Measurements from ENCODE around the gene FASLG. TPM values are rescaled to one million over a fixed set of nuclear protein-coding genes. Genes with fewer than 3 reads are reported as not detected.
A peak's percentile ranks its signal among the peaks of the same experiment; 100 is the strongest.

The FASLG gene
- total and polyA plus RNA-seq, 2 experiments from 2014 or later: not detected

DNA sequence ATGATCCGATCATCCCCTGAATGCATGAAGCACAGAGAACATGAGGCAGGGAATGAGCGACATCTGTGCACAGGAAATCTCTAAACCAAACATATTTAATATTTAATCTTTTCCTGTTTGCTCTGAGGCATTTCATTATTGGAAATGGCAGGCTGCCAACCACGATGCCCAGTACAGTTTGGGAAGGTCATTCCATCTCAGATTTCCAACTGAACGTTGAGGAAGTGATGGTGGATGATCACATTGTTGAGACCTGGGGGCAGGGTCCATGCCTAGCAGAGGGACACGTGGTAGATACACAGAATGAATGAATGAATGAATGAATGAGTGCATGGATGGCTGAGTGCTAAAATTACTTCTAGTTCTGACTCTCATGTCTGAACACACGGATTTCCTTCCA is 15.9 kb upstream of the FASLG start:
- Histone ChIP-seq H3K27ac (no peak overlapping the region), H3K27me3 (no peaks in the 10 kb centered on the region), H3K36me3 (no peaks in the 10 kb centered on the region), H3K4me1 (ENCODE audit: low read depth) (peaks cover 7% of the 10 kb centered on the region), H3K4me3 (no peak overlapping the region), H3K9me3 (ENCODE audit: low read depth) (no peaks in the 10 kb centered on the region)
- TF ChIP-seq, protein P1, sequence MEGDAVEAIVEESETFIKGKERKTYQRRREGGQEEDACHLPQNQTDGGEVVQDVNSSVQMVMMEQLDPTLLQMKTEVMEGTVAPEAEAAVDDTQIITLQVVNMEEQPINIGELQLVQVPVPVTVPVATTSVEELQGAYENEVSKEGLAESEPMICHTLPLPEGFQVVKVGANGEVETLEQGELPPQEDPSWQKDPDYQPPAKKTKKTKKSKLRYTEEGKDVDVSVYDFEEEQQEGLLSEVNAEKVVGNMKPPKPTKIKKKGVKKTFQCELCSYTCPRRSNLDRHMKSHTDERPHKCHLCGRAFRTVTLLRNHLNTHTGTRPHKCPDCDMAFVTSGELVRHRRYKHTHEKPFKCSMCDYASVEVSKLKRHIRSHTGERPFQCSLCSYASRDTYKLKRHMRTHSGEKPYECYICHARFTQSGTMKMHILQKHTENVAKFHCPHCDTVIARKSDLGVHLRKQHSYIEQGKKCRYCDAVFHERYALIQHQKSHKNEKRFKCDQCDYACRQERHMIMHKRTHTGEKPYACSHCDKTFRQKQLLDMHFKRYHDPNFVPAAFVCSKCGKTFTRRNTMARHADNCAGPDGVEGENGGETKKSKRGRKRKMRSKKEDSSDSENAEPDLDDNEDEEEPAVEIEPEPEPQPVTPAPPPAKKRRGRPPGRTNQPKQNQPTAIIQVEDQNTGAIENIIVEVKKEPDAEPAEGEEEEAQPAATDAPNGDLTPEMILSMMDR (IDR thresholded peaks at IDR 0.05; ENCODE audit: low read depth, low read length): no peak
- DNase-seq (ENCODE audit: low read depth in 1 of 2, low spot score in 1 of 2): no peak

DNA sequence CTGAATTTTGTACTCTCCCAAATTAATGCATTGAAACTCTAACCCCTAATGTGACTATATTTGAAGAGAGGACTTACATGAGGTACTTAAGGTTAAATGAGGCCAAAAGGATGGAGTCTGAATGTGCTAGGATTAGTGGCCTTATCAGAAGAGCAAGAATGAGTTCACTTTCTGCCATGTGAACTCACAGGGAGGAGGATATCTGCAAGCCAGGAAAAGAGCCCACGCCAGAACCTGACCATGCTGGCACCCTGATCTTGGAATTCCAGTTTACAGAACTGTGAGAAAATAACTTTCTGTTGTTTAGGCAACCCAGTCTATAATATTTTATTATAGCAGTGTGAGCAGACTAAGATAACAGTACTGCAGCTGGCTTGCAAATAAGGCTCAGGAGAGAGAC is 12.2 kb upstream of the FASLG start:
- TF ChIP-seq, protein P1 (IDR thresholded peaks at IDR 0.05; ENCODE audit: low read depth, low read length): no peak
- Histone ChIP-seq H3K27me3 (no peaks in the 10 kb centered on the region), H3K27ac (no peak overlapping the region), H3K36me3 (no peaks in the 10 kb centered on the region), H3K9me3 (ENCODE audit: low read depth) (no peaks in the 10 kb centered on the region), H3K4me3 (no peak overlapping the region), H3K4me1 (ENCODE audit: low read depth) (peaks cover 15% of the 10 kb centered on the region)
- peak in 1 of 2 donors; percentile 34 for DNase-seq (ENCODE audit: low read depth in 1 of 2, low spot score in 1 of 2)

DNA sequence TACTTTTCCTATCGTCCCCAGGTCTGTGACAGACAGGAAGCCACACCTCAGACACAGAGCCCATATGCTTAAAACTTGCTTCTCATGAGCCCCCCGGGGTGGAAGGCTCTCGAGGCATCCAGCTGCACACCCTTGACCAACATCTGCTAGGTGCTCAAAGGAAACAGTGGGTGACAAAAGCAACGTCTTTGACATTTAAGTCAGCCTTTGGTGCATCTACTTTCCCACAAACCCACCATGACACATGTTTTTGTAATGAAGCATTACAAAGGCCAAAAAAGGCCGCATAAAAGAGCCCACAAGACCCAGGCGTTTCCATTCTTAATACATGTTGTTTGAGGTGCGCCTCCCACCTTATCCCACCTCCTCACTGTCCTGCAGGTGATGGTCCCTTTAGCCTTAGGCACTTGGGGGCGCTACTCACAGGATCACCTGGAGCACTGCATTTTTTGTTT is 11.8 kb upstream of the FASLG start:
- no peak for DNase-seq (ENCODE audit: low read depth in 1 of 2, low spot score in 1 of 2)
- Histone ChIP-seq H3K27ac (no peak overlapping the region), H3K9me3 (ENCODE audit: low read depth) (no peaks in the 10 kb centered on the region), H3K4me1 (ENCODE audit: low read depth) (peaks cover 15% of the 10 kb centered on the region), H3K4me3 (no peak overlapping the region), H3K27me3 (no peaks in the 10 kb centered on the region), H3K36me3 (no peaks in the 10 kb centered on the region)
- TF ChIP-seq, protein P1 (IDR thresholded peaks at IDR 0.05; ENCODE audit: low read depth, low read length): no peak

DNA sequence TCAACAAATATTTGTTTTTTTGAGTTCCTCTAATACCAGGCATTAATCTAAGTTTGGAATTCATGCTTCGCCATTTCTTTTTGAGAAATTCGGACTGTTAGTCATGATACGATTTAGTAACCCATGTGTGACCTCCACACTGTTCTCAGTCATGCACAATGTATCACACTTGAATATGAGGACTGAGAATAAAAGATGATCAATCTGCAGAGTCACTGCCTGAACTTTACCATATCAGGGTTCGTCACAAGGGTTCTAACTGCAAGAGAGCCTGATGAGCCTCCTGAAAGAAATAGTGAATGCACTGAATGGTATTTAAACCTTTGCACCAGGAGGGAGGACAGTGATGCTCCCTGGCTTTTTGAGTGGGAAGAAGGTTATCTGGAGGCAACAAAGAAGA is 10.9 kb upstream of the FASLG start:
- H3K27ac ChIP-seq: no peak overlapping the region
- no peaks in the 10 kb centered on the region for H3K36me3 ChIP-seq
- TF ChIP-seq, protein P1 (IDR thresholded peaks at IDR 0.05; ENCODE audit: low read depth, low read length): no peak
- H3K4me3 ChIP-seq: no peak overlapping the region
- peaks cover 15% of the 10 kb centered on the region for H3K4me1 ChIP-seq (ENCODE audit: low read depth)
- H3K27me3 ChIP-seq: no peaks in the 10 kb centered on the region
- no peaks in the 10 kb centered on the region for H3K9me3 ChIP-seq (ENCODE audit: low read depth)
- no peak for DNase-seq (ENCODE audit: low read depth in 1 of 2, low spot score in 1 of 2)

DNA sequence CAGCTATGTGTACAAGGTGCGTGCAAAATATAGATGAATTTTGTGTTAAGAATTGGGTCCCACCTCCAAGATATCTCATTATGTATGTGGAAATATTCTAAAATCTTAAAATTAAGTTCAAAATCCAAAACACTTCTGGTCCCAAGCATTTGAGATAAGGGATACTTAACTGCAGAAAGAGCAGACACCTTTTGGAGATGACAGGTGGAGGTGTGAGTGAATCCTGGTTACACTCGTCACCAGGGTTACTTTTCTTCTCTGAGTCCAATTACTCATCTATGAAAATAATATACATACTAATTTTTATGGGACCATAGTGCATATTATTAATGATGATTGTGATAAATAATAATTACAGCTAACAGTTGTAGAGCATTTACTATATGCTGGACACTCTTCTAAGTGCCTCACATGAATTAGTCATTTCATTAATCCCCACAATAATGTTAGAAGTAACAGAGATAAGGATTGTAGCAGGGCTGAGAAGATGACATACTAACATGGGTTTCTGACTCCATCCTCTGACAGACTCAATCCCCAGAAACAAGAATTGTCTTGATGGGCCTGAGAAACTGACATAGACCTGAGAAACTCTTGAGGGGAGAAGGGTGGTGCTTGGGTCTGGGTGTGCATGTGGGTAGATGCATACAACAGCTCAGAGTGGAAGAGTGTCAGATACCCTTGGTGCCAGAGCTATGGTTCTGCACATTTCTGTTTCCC is 8.3 kb upstream of the FASLG start:
- TF ChIP-seq, protein P1 (IDR thresholded peaks at IDR 0.05; ENCODE audit: low read depth, low read length): no peak
- no peaks in the 10 kb centered on the region for H3K27me3 ChIP-seq
- peak in 1 of 2 donors; percentile 15 for DNase-seq (ENCODE audit: low read depth in 1 of 2, low spot score in 1 of 2)
- H3K9me3 ChIP-seq (ENCODE audit: low read depth): no peaks in the 10 kb centered on the region
- peaks cover 8% of the 10 kb centered on the region for H3K4me1 ChIP-seq (ENCODE audit: low read depth)
- H3K4me3 ChIP-seq: no peak overlapping the region
- no peak overlapping the region for H3K27ac ChIP-seq
- no peaks in the 10 kb centered on the region for H3K36me3 ChIP-seq
